HG02571 (cell line): Measurements from ENCODE around the gene TXNRD3.
"Not testable (repeated sequence)": the region's sequence is repeated elsewhere in the genome, so short reads cannot be mapped to it uniquely, and the experiment has no call there.

Experiments used
- ATAC-seq: cut with Tn5 transposase; IDR thresholded peaks from one replicate; pipeline ENCODE4 v1.9.1; 2021; ENCODE audit warnings: mild to moderate bottlenecking, moderate library complexity; ENCODE audit not compliant: unreplicated experiment

TXNRD3 gene

DNA sequence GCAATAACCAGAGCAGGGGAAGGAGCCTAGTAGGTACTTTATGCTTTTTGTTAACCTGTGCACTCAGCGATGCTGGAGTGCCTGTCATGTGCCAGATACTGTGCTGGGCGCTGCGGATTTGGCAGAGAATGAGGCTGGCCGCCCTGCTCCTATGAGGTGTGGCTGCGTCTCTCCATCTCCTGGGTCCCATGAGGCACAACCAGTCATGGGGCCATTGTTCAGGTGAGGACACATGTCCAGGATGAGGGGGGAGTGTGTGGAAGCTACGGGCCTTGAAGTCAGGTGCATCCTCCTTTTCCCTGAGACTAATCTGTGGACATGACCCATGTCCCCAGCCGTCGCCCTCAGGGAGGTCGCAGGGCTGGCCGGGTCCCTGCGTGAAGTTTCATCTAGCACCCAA, 963 bp upstream of the TXNRD3 start:
- ATAC-seq: no peak

DNA sequence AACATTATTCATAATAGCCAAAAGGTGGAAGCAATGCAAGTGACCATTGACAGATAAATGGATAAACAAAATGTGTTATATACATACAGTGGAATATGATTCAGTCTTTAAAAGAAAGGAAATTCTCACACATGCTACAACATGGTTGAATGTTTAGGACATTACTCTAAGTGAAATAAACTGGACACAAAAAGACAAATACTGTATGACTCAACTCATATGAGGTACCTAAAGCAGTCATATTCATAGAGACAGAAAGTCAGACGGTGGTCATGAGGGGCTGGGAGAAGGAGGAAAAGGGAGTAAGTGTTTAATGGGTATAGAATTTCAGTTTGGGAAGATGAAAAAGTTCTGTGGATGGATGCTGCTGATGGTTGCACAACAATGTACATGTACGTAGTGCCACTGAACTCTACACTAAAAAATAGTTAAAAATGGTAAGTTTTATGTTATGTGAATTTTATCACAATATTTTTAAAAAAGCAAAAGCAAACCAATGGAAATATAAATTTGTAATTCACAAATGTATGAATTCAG, 5.3 kb downstream of the TXNRD3 start:
- no peak for ATAC-seq

DNA sequence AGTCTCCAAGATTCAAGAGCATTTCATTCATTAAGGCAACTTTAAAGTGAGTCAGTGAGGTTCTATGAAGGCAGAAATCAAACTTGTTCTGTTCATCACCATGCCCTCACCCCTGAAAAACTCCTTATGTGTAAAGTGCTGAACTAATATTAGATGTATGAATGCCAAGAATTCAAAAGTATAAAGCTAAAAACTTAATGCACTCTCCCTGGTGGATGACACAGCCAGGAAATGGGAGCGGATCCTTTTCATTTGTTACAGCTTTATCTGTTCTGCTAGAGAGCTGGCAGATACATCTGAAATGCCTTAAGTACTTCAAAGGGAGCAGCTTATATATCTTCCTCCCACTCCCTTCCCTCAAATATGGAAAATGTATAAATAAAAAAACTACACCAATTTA, 8.2 kb downstream of the TXNRD3 start:
- no peak for ATAC-seq

DNA sequence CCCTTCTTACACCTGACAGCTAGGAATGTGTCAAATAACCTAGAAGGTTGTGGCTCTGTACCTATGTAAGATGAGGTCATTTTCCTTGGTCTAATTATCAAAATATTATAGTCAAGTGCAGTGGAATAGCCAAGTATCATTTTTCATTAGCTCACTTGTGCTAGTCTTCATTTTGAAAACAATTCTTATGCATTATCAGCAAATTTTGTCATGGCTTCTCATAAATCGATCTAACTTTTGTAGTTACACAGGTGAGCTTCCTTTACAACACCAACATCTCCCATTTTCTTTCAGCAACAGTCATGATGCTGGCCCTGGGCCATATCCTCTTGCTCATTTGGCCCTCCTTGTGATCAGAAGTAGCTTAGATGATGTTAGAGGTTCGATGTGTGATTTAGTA, 10.3 kb downstream of the TXNRD3 start:
- no peak for ATAC-seq

DNA sequence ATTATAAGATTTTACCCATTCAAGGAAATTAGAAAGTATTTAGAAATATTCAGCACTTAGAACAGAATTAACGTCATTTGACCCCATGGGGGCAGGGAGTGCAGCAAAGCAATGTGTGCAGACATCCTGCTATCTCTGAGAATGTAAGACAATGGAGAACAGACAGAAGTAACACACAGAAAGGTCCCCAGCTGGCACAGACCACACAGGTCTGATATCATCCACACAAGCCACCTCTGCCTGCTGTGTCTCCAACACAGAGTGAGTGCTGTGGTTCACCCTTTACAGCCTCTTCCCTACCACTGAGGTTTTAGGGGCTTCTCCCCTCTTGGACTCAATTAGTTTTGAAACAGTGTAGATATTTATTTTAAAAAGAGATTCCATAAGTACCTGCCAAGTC, 16.1 kb downstream of the TXNRD3 start:
- ATAC-seq: no peak

DNA sequence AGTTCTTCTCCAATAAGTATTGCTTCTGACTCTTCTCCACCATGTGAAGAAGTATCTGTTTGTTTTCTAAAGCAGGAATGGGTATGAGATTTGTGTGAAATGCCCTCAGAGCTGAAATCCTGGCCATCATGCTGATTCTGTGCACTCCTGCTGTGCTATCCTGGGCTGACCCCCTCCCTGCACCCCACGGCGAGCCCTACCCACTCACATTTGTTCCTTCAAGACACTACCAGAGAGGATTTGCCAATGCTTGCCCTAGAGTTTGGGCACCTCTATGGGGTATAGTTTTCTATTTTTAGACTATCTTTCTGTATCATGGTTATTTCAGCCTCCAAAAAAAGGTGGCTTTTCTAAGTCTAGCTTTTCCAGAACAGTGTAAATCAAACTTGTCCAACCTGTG, 18.5 kb downstream of the TXNRD3 start:
- no peak for ATAC-seq

DNA sequence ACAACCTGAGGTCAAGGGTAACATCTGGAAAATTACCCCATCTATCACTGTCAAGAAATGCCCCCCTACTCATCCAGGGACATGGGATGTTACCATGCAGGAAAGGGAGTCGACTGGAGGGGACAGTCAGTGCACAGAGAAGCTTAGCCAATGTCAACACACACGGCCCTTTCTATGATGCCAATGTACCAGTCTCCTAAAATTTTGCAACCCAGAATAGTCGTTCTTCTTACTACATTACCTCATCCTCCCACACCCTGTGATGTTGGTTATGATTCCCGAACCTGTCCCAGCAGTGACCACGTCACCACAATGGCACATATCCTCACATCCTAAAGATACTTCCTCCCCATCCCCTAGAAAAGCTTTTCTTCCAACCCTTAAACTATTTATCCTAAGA, 20.1 kb downstream of the TXNRD3 start:
- ATAC-seq: no peak

DNA sequence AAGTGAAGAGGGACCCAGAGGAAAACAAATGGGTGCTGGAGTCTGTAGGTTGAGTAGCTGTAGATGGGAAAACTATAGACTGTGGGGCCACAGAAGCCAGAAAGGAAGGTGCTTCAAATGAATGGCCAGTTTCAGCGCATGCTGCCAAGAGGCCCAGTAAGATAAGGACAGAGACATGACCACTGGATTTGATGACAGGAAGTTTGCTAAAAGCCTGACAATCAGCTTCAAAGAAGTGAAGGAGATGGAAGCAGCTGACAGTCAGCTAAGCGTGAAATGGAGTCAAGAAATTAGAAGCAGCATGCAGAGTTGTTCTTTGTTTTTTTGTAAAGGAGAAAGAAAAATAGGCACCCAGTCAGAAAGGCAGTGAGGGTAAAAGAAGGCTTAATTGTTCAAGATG, 24.9 kb downstream of the TXNRD3 start:
- ATAC-seq: no peak

DNA sequence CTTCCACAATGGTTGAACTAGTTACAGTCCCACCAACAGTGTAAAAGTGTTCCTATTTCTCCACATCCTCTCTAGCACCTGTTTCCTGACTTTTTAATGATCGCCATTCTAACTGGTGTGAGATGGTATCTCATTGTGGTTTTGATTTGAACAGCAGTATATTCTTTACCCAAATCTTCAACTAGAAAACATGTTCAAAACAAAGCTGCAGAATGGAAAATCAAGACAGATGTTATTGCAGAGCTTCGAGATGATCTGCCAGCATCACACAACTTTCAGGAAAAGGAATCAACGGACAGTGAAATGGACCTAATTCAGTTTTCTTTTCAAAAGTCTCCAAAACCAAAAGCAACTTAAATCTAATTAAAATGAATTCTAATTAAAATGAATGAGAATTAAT, 29.2 kb downstream of the TXNRD3 start:
- not testable (repeated sequence) for ATAC-seq

DNA sequence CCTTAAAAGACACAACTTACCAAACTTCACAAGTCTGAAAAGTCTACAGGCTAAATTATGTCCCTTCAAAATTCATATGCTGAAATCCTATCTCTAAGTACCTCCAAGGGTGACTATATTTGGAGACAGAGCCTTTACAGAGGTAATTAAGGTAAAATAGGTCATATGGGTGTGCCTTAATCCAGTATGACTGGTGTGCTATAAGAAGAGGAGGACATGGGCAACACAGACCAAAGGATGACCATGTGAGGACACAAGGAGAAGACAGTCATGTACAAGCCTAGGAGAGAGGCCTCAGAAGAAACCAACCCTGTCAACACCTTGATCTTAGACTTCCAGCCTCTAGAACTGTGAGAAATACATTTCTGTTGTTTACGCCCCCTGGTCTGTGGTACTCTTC, 32.2 kb downstream of the TXNRD3 start:
- ATAC-seq: no peak

DNA sequence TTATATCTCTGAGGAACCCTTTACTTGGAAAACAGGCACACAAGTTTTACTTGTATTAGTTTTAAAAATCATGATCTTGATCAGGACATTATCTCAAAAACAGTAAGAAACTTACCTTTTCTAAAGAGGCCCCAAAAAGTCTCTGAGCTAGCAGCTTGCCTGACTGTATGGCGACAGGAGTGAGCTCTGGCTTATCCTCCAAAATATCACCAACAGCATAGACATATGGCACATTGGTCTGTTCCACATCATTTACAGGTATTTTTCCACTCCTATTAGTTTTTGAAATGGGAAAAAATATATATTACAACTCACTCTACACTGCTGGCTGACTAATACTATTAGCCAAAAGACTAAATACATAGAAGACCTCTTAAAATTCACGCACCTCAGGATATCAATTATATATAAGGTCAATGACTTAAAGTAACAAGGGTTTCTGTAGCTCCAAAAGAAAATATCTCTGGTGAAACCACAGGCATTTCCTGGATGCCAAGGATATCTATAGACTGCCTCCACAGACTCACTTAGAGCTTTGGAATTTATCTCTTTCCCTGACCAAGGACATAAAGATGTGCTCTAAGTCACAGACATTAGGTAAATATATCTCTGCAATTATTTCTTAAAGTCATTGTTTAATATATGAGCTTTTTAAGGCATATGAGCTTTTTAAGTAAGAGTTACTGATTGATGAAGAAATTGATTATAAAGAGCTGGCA, 33.1 kb downstream of the TXNRD3 start:
- ATAC-seq: no peak

DNA sequence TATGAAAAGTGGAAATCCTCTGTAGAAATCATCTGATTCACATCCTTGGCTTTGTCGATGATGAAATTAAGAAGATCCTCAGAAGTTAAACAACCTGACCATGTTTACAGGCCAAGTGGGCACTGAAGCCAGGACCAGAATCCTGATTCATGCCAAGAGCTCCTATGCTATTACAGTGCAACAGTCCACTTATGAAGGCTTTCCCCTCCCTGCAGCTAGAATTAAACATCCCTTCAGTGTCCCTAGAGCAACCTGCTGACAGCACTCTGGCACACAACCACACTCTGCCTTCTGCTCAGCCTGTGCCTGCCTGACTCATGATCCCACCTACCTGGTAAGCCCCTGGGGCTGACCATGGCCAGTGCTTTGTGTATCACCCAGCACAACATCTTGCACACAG, 33.8 kb downstream of the TXNRD3 start:
- ATAC-seq: no peak

DNA sequence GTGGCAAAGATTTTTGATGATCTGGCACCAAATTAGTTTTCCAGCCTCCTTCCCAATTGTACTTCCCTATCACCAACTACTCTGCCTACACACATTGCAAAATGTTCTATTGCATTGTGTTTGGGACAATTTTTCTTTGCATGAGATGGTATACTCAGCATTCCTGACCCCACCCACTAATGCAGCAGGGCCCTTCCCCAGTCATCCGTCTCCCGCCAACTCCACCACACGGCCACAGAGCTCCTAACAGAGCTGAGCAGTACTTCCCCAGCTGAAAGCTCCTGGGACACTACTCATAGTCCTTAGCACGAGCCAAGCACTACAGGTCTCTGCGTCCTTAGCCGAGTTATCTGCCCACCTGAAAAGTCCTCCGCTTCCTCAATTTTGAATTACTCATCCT, 34.2 kb downstream of the TXNRD3 start:
- ATAC-seq: no peak

DNA sequence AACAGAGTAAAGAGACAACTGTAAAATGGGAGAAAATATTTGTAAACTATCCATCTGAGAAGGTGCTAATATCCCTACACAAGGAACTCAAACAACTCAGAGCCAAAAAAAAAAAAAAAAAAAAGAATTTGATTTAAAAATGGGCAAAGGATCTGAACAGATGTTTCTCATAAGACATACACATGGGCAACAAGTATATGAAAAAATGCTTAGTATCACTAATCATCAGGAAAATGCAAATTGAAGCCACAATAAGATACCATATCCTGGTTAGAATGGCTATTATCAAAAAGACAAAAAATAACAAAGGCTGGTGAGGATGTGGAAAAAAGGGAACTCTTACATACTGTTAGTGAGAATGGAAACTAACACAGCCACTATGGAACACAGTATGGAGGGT, 36.2 kb downstream of the TXNRD3 start:
- ATAC-seq: no peak

DNA sequence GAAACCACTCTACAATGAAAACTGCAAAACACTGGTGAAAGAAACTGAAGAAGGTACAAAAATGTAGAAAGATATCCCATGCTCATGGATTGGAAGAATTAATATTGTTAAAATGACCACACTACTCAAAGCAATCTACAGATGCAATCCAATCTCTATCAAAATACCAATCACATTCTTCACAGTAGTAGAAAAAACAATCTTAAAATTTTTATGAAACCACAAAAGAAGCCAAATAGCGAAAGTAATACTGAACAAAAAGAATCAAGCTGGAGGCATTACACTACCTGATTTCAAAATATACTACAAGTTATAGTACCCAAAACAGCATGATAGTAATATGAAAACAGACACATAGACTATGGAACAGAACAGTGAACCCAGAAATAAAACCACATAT, 36.9 kb downstream of the TXNRD3 start:
- ATAC-seq: no peak

DNA sequence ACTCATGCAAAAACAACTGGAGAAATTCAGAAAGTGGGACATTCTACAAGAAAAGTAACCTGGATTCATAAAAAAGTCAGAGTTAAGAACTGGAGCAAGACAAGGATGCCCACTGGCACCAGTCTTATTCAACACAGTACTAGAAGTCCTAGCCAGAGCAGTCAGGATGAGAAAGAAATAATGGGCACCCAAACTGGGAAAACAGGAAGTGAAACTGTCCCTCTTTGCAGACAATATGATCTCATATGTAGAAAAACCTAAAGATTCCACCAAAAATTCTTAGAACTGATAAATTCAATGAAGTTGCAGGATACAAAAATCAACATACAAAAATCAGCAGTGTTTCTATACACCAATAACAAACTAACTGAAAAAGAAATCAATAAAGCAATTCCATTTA, 37.4 kb downstream of the TXNRD3 start:
- no peak for ATAC-seq

DNA sequence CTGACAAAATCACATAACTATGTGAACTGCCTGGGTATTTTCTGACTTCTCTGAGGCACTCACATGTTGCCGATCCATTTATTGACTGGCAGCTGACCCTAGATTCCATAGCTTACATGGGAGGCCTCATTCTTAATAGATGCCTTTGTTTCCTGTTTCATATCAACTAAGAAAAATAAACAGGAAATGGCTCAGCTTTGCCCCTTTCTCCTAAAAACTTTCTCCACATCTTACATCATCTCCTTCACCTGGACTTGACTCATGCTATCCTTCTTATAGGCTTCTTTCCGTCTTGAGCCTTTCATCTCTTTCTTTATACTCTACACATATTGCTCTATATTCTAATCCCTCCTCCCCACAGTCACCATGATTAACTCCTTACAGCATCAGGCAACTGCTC, 38.0 kb downstream of the TXNRD3 start:
- ATAC-seq: no peak

DNA sequence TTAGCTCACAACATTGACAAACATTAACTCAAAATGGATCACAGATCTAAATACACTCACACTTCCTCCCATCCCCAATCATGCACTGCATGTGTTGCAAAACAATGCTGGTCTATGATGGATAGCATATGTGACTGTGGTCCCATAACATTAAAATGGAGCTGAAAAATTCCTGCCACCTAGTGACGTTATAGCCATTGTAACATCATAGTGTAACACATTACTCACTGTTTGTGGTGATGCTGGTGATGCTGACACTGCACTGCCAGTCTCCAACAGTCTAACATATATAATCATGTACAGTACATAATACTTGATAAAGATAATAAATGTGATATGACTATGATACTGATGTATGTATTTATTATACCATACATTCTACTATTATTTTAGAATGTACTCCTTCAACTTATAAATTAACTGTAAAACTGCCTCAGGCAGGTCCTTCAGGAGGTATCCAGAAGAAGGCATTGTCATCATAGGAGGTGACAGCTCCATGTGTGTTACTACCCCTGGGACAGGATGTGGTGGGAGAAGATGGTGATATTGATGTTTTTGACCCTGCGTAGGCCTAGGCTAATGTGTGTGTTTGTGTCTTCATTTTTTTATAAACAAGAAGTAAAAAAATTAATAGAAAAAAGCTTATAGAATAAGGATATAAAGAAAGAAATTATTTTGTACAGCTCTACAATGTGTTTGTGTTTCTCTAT, 41.3 kb downstream of the TXNRD3 start:
- ATAC-seq: no peak

DNA sequence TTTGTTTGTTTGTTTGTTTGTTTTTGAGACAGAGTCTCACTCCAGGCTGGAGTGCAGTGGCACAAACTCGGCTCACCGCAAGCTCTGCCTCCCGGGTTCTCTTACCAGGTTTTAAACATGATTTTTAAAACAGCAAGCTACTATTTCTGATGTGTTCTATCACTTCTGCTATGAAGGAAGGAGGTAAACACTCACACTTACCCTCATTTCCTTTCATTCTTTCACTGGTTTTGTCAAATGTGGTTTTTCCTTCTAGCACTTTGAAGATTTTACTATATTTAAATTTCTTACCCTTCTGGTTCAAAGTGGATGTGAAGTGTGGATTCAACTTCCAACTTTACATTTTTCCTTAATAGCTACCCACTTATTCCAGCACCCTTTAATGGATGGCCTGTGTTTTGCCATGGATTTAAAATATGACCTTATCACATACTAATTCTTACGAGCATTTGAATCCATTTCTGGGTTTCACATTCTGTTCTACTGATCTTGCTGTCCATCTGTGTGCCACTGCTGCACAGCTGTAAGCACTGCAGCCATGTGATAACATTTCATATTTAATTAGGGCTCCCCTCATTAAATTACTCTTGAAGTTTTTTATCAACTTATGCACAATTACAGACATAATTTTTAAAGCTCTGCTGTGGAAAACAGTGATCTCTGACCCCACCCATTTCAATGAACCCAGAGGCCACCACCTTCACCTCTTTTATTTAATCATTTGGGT, 42.3 kb downstream of the TXNRD3 start:
- no peak for ATAC-seq

DNA sequence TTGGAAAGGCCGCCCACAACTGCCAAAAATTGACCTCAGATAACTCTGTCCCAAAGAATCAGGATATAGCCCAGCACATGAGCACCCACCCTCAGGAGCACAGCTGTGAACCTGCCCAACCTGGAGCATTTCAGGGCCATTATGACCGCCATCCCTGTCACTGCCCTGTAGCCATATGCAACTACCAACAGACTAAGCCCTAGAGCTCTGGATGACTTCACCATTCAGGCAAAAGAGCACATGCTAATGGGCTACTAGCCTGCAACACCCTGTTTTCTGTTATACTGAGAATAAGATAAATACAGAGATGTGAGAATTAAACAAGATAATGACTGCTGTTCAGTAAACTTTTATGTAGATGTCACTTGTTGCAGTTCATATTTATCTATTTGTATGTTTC, 45.0 kb downstream of the TXNRD3 start:
- ATAC-seq: no peak

DNA sequence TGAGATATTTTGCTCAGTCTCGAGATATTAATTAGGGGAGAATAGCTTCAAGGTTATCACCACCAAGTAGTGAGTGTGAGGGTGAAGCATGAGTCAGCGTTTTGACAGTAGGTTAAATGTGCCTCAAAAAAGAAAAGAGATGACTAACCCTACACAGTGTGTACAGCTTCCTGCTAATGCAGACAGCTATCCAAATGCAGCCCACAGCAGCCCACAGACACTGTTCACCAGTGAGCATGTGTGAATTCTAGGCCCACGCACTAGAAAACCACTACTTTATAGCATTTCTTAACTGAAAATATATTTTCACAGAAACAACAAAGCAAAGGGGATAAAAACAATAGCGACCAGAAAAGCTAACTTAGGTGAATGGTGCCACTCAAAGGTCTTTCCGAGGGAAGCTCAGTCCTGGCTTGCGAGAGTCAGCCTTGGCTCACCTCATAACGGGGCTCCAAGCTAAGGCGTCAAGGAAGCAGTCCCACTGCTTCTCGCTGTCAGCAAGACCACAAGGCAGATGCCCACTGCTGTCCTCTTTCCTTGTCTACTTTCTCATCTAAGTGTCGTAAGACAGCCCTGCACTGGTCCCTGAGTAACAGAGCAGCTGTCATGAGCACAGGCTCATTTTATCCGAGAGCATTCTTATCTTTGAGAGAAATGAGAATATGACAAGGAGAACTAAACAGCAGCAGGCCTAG, 47.6 kb downstream of the TXNRD3 start:
- no peak for ATAC-seq
